Panc1 (cell line): ENCODE results near the gene KCTD1. TPM values are rescaled to one million over a fixed set of nuclear protein-coding genes. Genes with fewer than 3 reads are reported as not detected.
A peak's percentile ranks its signal among the peaks of the same experiment; 100 is the strongest.

Experiments
- ATAC-seq: fragments of 200-7000 bp; cut with Tn5 transposase; 2 replicates; pipeline ENCODE4 v1.9.1; 2020; ENCODE audit warnings: mild to moderate bottlenecking, moderate library complexity
- BruUV-seq: library from RNA; stranded (reverse); fragments of 400-500 nt; replicated peaks from 2 replicates; lab custom pipeline; 2021; lab: Mats Ljungman, UMichigan
- CTCF ChIA-PET: fragments of 300-600 bp; sonication (Branson Sonifier 250); formaldehyde crosslinking; loops from one replicate; lab custom pipeline; 2022; ENCODE audit warnings: antibody characterized with exemption; lab: Charles Lee
- POLR2A ChIA-PET: fragments of 300-600 bp; sonication (Branson Sonifier 250); formaldehyde crosslinking; loops from one replicate; lab custom pipeline; 2022; ENCODE audit warnings: antibody characterized with exemption; lab: Charles Lee
- DNase-seq: peaks from one replicate; pipeline ENCODE4 v3.0.0-alpha.2; 2010; ENCODE audit warnings: low read depth, low spot score
- H3K27ac ChIP-seq: 2 replicates; pipeline ENCODE4 v1.5.1; 2011; ENCODE audit warnings: mild to moderate bottlenecking, low read length, inconsistent platforms
- H3K27me3 ChIP-seq: fragments of 200-500 bp; sonication (Bioruptor generic); 2 replicates; pipeline ENCODE4 v1.6.0; 2014; ENCODE audit warnings: low read length, inconsistent platforms; ENCODE audit not compliant: control insufficient read depth, insufficient read depth
- H3K36me3 ChIP-seq: fragments of 200-500 bp; sonication (Bioruptor generic); 2 replicates; pipeline ENCODE4 v1.5.1; 2014; ENCODE audit warnings: inconsistent platforms, mild to moderate bottlenecking, low read length, moderate library complexity; ENCODE audit not compliant: control insufficient read depth, insufficient read depth
- H3K4me1 ChIP-seq: 2 replicates; pipeline ENCODE4 v1.5.1; 2011; ENCODE audit warnings: inconsistent platforms, mild to moderate bottlenecking, low read length, moderate library complexity; ENCODE audit not compliant: control insufficient read depth, insufficient read depth
- H3K4me3 ChIP-seq, 2 experiments: 2 replicates each; pipeline ENCODE4 v1.5.1; 2011 to 2012; ENCODE audit warnings: low read depth in 2 of 2, low read length in 2 of 2, mild to moderate bottlenecking in 2 of 2, inconsistent platforms in 1 of 2, moderate library complexity in 1 of 2
- H3K9me3 ChIP-seq: fragments of 200-500 bp; sonication (Bioruptor generic); 2 replicates; pipeline ENCODE4 v1.5.1; 2014; ENCODE audit warnings: low read depth, mild to moderate bottlenecking, inconsistent platforms, low read length, moderate library complexity; ENCODE audit not compliant: control insufficient read depth, insufficient read depth
- CTCF ChIP-seq: fragments of 450-650 bp; IDR thresholded peaks from 2 replicates; pipeline ENCODE4 v1.5.1; 2017; ENCODE audit warnings: mild to moderate bottlenecking
- POLR2AphosphoS5 ChIP-seq: IDR thresholded peaks from 2 replicates; pipeline ENCODE4 v1.6.1; 2012; ENCODE audit warnings: mild to moderate bottlenecking, low read depth, low read length, moderate library complexity
- REST ChIP-seq, 2 experiments: IDR thresholded peaks; 2 replicates each; pipeline ENCODE4 v1.6.1; 2011 to 2012; ENCODE audit warnings: low read depth in 2 of 2, control low read depth in 1 of 2, low read length in 1 of 2, mild to moderate bottlenecking in 1 of 2, moderate library complexity in 1 of 2; ENCODE audit not compliant: insufficient read depth in 1 of 2
- SIN3A ChIP-seq: IDR thresholded peaks from 2 replicates; pipeline ENCODE4 v1.6.1; 2012; ENCODE audit warnings: low read depth, mild to moderate bottlenecking, low read length, moderate library complexity, borderline replicate concordance; ENCODE audit not compliant: insufficient read depth
- TCF7L2 ChIP-seq: IDR thresholded peaks from 2 replicates; pipeline ENCODE4 v1.6.1; 2011; ENCODE audit warnings: mild to moderate bottlenecking, low read depth, low read length, inconsistent platforms
- in situ Hi-C: cut with HindIII; loops from 2 replicates; pipeline ENCODE4 v1.10.0; 2016; ENCODE audit warnings: low sequenced_read_pairs, low pct_unique_long_range_greater_than_20kb
- intact Hi-C: fragments of 100-400 bp; cut with micrococcal nuclease; formaldehyde crosslinking; loops from one replicate; pipeline ENCODE4 v1.10.0; 2022; ENCODE audit not compliant: unreplicated experiment
- total RNA-seq: library from RNA; stranded (reverse); gene quantifications from one replicate; pipeline ENCODE4 v1.2.1, GENCODE V29; 2021; ENCODE audit not compliant: unreplicated experiment

KCTD1 gene
- total RNA-seq, 1 experiment from 2014 or later = 34.4 TPM

- Histone ChIP-seq H3K27ac (peak overlapping the region; percentile 26; the same call in 1 of the 2 replicates), H3K4me1 (peaks cover 31% of the 10 kb centered on the region), H3K9me3 (no peaks in the 10 kb centered on the region), H3K4me3 (no peak overlapping the region), H3K36me3 (no peaks in the 10 kb centered on the region; the same call in 1 of the 2 replicates), H3K27me3 (no peaks in the 10 kb centered on the region)
- intact Hi-C loops (no loop called here), in situ Hi-C loops (no loop called here)
- BruUV-seq = no TSS peak
- DNase-seq (no peak), ATAC-seq (no peak)
- TF ChIP-seq POLR2AphosphoS5 (no peak), SIN3A (no peak), TCF7L2 (no peak), CTCF (no peak), REST (IDR thresholded peaks at IDR 0.05; ENCODE audit: insufficient read depth in 1 of 2, low read depth in 2 of 2, low read length in 1 of 2) (no peak)
- ChIA-PET CTCF (no interaction called here), POLR2A (no interaction called here)
These were observed 16.6 kb downstream of the KCTD1 start for GRCh38 chr18:26531605-26532298.

- no peak overlapping the region for H3K4me3 ChIP-seq
- TF ChIP-seq SIN3A (no peak), TCF7L2 (no peak), POLR2AphosphoS5 (no peak), REST (IDR thresholded peaks at IDR 0.05; ENCODE audit: insufficient read depth in 1 of 2, low read depth in 2 of 2, low read length in 1 of 2) (no peak), CTCF (no peak)
- no peaks in the 10 kb centered on the region for H3K9me3 ChIP-seq
- H3K4me1 ChIP-seq = peaks cover 12% of the 10 kb centered on the region
- H3K27ac ChIP-seq = peak overlapping the region; percentile 42
- in situ Hi-C loops = no loop called here
- DNase-seq = no peak
- no TSS peak for BruUV-seq
- no peaks in the 10 kb centered on the region for H3K36me3 ChIP-seq
- ATAC-seq = no peak
- intact Hi-C loops = no loop called here
- CTCF ChIA-PET = no interaction called here
- no peaks in the 10 kb centered on the region for H3K27me3 ChIP-seq
- POLR2A ChIA-PET = interaction anchor here (0.7 kb wide), 1 partner anchor 18 kb away, joined by 6 read pairs; no protein-coding TSS in a partner anchor
These were observed 21.5 kb downstream of the KCTD1 start for GRCh38 chr18:26526966-26527234.
